HFFc6 (cell line): ENCODE results near the gene AGT. TPM values are rescaled to one million over a fixed set of nuclear protein-coding genes. Genes with fewer than 3 reads are reported as not detected.
"Not testable (repeated sequence)": the region's sequence is repeated elsewhere in the genome, so short reads cannot be mapped to it uniquely, and the experiment has no call there.

ENCODE experiments used
- DNase-seq: peaks from one replicate; pipeline ENCODE4 v3.0.0-alpha.2; 2018
- H3K27ac Mint-ChIP-seq: 2 replicates; pipeline ENCODE4 v1.8.0; 2020; ENCODE audit warnings: mild to moderate bottlenecking, mixed read lengths
- H3K27me3 Mint-ChIP-seq: 2 replicates; pipeline ENCODE4 v1.8.0; 2021; ENCODE audit warnings: mild to moderate bottlenecking, moderate library complexity, mixed read lengths; ENCODE audit not compliant: insufficient read depth
- H3K36me3 Mint-ChIP-seq: 2 replicates; pipeline ENCODE4 v1.8.0; 2021; ENCODE audit warnings: low read depth, mixed read lengths
- H3K4me1 Mint-ChIP-seq: 2 replicates; pipeline ENCODE4 v1.8.0; 2020; ENCODE audit warnings: low read depth, mixed read lengths
- H3K4me3 Mint-ChIP-seq: 2 replicates; pipeline ENCODE4 v1.8.0; 2020; ENCODE audit warnings: mild to moderate bottlenecking, moderate library complexity, mixed read lengths
- H3K9me3 Mint-ChIP-seq: 2 replicates; pipeline ENCODE4 v1.8.0; 2020; ENCODE audit warnings: mild to moderate bottlenecking, mixed read lengths
- total RNA-seq, 6 experiments: library from RNA; stranded (reverse); fragmentation: NEBNext Ultra II Directional; extraction: Animal tissue kit (Norgen Biotek cat#: 25700); gene quantifications; 2 replicates in 1 of 6; 3 replicates in 5 of 6; pipeline ENCODE4 v1.2.3, GENCODE V29; 2021
- TF ChIP-seq, protein P1 (sequence below): fragments of 200-600 bp; sonication (generic); IDR thresholded peaks from 2 replicates; pipeline ENCODE4 v1.5.0; 2021; ENCODE audit warnings: antibody characterized with exemption, mild to moderate bottlenecking

Gene AGT
- total RNA-seq, 6 experiments from 2014 or later = 0.09 to 0.19 (median 0.13) TPM; not detected in 2

DNA sequence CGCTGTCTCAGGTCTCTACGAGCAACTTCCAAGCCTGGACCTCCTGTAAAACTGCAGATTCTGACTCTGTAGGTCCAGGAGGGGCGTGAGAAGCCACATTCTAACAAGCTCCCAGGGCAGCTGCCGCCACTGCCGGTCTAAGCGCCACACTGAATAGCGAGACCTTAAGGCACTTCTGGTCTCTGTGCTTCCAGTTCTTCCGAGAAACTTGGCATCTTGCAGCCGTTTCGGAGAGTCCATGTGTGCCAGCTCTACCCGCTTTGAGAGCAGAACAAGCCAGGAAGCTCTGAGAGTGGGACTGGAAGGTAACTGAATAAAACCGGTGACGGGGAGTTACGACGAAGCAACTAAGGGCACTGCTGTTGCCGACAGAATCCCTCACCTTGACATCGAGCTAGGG is 12.5 kb downstream of the AGT start:
- H3K4me3 Mint-ChIP-seq = no peak overlapping the region
- no peak for DNase-seq
- H3K27me3 Mint-ChIP-seq = peaks cover 14% of the 10 kb centered on the region
- TF ChIP-seq, protein P1, sequence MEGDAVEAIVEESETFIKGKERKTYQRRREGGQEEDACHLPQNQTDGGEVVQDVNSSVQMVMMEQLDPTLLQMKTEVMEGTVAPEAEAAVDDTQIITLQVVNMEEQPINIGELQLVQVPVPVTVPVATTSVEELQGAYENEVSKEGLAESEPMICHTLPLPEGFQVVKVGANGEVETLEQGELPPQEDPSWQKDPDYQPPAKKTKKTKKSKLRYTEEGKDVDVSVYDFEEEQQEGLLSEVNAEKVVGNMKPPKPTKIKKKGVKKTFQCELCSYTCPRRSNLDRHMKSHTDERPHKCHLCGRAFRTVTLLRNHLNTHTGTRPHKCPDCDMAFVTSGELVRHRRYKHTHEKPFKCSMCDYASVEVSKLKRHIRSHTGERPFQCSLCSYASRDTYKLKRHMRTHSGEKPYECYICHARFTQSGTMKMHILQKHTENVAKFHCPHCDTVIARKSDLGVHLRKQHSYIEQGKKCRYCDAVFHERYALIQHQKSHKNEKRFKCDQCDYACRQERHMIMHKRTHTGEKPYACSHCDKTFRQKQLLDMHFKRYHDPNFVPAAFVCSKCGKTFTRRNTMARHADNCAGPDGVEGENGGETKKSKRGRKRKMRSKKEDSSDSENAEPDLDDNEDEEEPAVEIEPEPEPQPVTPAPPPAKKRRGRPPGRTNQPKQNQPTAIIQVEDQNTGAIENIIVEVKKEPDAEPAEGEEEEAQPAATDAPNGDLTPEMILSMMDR = no peak
- no peak overlapping the region for H3K27ac Mint-ChIP-seq
- H3K9me3 Mint-ChIP-seq = no peaks in the 10 kb centered on the region
- H3K4me1 Mint-ChIP-seq = peaks cover 7% of the 10 kb centered on the region
- no peaks in the 10 kb centered on the region for H3K36me3 Mint-ChIP-seq

DNA sequence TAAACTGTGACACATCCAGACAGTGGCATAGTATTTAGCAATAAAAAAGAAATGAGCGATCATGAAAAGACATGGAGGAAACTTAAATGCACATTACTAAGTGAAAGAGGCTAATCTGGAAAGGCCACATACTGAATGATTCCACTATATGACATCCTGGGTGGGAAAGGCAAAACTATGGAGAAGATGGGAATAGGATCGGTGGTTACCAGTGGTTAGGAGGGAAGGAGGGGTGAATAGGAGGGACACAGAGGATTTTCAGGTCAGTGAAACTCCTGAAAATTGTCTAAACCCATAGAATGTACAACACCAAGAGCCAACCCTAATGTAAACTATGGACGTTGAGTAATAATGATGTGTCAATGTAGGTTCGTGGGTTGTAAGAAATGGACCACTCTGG is 13.8 kb downstream of the AGT start:
- TF ChIP-seq, protein P1 = no peak
- Mint-ChIP-seq H3K27ac (no peak overlapping the region), H3K4me1 (peaks cover 7% of the 10 kb centered on the region), H3K36me3 (no peaks in the 10 kb centered on the region), H3K27me3 (peaks cover 13% of the 10 kb centered on the region), H3K9me3 (no peaks in the 10 kb centered on the region), H3K4me3 (no peak overlapping the region)
- DNase-seq = no peak

DNA sequence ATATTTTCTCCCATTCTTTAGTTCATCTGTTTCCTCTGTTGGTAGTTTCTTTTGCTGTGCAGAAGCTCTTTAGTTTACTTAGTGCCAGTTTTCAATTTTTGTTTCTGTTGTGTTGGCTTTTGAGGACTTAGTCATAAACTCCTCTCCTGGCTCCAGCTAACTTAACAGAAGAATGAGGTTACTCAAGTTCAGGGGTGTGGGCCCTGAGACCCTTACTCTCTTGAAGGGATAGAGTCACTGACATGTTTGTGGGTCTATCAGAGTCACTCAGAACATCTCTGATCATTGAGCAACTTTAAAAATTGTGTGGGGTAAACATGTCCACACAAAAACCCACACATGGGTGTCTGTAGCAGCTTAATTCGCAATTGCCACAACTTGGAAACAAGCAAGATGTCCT is 14.2 kb downstream of the AGT start:
- Mint-ChIP-seq H3K27ac (no peak overlapping the region), H3K36me3 (no peaks in the 10 kb centered on the region), H3K4me1 (peaks cover 7% of the 10 kb centered on the region), H3K9me3 (no peaks in the 10 kb centered on the region), H3K4me3 (no peak overlapping the region), H3K27me3 (peaks cover 9% of the 10 kb centered on the region)
- no peak for DNase-seq
- TF ChIP-seq, protein P1 = no peak

DNA sequence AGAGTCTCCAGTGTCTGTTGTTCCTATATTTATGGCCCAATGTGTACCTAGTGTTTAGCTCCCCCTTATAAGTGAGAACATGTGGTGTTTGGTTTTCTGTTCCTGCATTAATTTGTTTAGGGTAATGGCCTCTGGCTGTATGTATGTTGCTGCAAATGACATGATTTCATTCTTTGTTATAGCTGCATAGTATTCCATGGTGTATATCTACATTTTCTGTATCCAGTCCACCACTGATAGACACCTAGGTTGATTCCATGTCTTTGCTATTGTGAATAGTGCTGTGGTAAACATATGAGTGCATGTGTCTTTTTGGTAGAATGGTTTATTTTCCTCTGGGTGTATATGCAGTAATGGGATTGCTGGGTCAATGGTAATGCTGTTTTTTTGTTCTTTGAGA is 15.0 kb downstream of the AGT start:
- H3K36me3 Mint-ChIP-seq, H3K27ac Mint-ChIP-seq, H3K4me1 Mint-ChIP-seq, H3K4me3 Mint-ChIP-seq, H3K9me3 Mint-ChIP-seq, DNase-seq, H3K27me3 Mint-ChIP-seq: not testable (repeated sequence)

DNA sequence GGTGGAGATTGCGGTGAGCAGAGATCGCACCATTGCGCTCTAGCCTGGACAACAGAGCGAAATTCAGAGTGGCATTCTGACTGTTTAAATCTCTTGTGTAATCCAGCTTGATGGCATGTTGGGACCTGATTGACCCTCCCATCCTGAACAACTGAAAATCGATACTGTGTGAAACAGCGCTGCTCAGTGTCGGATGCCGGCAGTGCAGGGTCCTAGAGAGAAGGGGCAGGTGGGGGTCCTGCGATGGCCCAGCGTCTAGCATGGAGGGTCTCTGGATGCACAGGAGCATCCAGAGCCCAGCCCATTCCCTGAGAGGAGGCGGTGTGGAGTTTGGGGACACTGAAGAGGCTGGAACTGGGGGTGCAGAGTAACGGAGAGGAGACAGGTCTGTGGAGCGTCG is 15.8 kb downstream of the AGT start:
- Mint-ChIP-seq H3K9me3 (no peaks in the 10 kb centered on the region), H3K36me3 (no peaks in the 10 kb centered on the region), H3K4me3 (no peak overlapping the region), H3K27me3 (peaks cover 7% of the 10 kb centered on the region), H3K27ac (no peak overlapping the region), H3K4me1 (peaks cover 7% of the 10 kb centered on the region)
- DNase-seq = no peak
- TF ChIP-seq, protein P1 = no peak

DNA sequence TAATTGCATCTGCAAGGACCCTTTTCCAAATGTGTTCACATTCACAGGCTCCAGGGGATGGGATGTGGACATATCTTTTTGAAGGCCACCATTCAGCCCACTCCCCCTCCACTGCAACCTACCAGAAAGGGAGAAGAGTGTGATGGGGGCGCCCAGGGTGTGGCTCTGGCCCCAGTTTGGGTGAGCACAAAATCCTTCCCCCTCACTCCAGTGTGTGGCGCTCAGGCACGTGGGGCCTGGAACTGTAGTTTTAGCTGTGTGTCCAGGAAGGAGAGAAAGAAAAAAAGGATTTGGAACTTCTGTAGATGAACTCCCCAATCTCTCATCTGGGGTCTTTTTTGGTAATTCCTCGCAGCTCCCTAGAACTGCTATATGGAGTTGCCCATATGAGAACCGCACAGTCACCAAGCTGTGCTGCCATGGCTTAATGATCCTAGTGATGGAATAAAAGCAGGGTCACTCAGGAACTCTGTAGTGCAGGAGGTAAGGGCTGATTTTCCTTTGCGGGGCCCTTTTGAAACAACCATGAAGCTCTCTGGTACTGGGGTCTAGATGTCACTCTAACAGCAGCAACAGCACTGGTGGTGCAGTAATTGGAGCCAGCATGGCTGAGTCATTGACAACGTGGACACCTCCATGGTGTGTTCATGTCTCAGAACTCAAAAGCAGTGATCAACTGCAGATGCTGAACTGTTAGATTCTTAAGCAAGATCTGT is 17.0 kb downstream of the AGT start:
- Mint-ChIP-seq H3K27ac (no peak overlapping the region), H3K27me3 (peaks cover 5% of the 10 kb centered on the region), H3K4me1 (peaks cover 7% of the 10 kb centered on the region), H3K36me3 (peaks cover 8% of the 10 kb centered on the region; the same call in 1 of the 2 replicates), H3K4me3 (no peak overlapping the region), H3K9me3 (no peaks in the 10 kb centered on the region)
- DNase-seq = no peak
- TF ChIP-seq, protein P1 = no peak
